Measurements from ENCODE around the gene C1orf216. TPM values are rescaled to one million over a fixed set of nuclear protein-coding genes. Genes with fewer than 3 reads are reported as not detected.

C1orf216 gene
- polyA plus RNA-seq, 1 experiment = 19.2 TPM

DNA sequence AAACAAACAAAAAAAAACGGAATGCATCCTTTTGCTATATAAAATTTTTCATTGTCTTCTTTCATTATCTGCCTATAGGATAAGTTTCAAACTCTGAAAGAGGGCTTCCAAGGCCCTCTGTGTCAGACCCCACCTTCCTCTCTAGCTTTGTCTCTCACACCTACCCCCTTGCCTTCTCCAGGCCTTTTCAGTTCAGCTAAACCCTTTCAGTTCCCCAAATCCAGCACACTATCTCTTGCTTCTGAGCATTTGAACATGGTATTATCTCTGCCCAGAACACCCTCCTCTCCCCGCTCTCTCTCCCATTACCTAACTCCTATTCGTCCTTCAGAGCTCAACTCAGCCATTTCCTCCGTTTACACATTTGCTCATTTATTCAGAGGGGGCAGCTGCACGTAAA is 35.7 kb downstream of the C1orf216 start:
- Histone ChIP-seq H3K9me3 (ENCODE audit: control insufficient read depth, insufficient read depth, low read length) (no peaks in the 10 kb centered on the region), H3K27me3 (ENCODE audit: control insufficient read depth, insufficient read depth, low read length) (peaks cover 30% of the 10 kb centered on the region), H3K4me3 (ENCODE audit: low read depth, low read length) (no peak overlapping the region), H3K27ac (ENCODE audit: low read depth, low read length) (no peak overlapping the region)
- CTCF ChIA-PET = interaction anchor here (1.1 kb wide), 1 partner anchor 32 kb away, joined by 6 read pairs; no protein-coding TSS in a partner anchor
- TF ChIP-seq, protein P1, sequence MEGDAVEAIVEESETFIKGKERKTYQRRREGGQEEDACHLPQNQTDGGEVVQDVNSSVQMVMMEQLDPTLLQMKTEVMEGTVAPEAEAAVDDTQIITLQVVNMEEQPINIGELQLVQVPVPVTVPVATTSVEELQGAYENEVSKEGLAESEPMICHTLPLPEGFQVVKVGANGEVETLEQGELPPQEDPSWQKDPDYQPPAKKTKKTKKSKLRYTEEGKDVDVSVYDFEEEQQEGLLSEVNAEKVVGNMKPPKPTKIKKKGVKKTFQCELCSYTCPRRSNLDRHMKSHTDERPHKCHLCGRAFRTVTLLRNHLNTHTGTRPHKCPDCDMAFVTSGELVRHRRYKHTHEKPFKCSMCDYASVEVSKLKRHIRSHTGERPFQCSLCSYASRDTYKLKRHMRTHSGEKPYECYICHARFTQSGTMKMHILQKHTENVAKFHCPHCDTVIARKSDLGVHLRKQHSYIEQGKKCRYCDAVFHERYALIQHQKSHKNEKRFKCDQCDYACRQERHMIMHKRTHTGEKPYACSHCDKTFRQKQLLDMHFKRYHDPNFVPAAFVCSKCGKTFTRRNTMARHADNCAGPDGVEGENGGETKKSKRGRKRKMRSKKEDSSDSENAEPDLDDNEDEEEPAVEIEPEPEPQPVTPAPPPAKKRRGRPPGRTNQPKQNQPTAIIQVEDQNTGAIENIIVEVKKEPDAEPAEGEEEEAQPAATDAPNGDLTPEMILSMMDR (IDR thresholded peaks at IDR 0.05; ENCODE audit: low read depth, low read length) = no peak
- POLR2A ChIA-PET = interaction anchor here (0.7 kb wide), 1 partner anchor 10 kb away, joined by 8 read pairs; no protein-coding TSS in a partner anchor
- no peak for DNase-seq (ENCODE audit: low read depth, low spot score)

DNA sequence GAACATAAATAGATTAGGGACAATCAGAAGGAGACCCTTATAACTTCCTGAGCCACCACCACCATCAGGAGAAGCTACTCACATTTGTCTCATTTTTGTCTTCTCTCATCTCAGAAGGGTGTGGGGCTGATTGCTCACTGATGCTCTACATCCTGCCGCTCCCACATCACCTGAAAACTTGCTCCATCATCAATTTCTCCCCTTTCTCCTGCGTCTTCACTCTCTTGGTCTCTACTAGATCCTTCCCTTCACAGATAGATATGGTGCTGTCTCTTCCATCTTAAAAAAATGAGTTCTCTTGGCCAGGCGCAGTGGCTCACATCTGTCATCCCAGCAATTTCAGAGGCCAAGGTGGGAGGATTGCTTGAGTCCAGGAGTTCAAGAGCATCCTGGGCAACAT is 38.4 kb downstream of the C1orf216 start:
- TF ChIP-seq, protein P1 (IDR thresholded peaks at IDR 0.05; ENCODE audit: low read depth, low read length) = no peak
- H3K27me3 ChIP-seq (ENCODE audit: control insufficient read depth, insufficient read depth, low read length) = peaks cover 30% of the 10 kb centered on the region
- no peak for DNase-seq (ENCODE audit: low read depth, low spot score)
- ChIA-PET POLR2A (no interaction called here), CTCF (interaction anchor here (2.7 kb wide), 1 partner anchor 35 kb away, joined by 10 read pairs; no protein-coding TSS in a partner anchor)
- no peak overlapping the region for H3K4me3 ChIP-seq (ENCODE audit: low read depth, low read length)
- H3K9me3 ChIP-seq (ENCODE audit: control insufficient read depth, insufficient read depth, low read length) = no peaks in the 10 kb centered on the region
- no peak overlapping the region for H3K27ac ChIP-seq (ENCODE audit: low read depth, low read length)

DNA sequence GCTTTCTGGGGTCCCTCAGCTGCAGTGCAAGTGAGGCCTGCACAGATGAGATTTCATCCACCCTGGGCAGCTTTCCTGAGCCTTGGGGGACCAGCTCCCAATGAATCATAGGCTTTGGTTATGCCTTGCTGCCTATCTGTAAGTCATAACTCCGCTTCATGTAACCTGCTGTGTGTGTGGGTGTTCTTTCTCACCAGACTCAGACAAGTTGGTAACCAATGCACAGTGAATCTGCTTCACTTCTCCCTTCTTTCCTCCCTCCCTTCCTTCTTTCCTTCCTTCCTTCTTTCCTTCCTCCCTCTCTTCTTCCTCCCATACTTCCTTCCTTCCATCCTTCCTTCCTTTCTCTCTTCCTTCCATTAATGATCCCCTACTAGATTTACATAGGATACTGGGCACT is 42.9 kb downstream of the C1orf216 start:
- no peak overlapping the region for H3K4me3 ChIP-seq (ENCODE audit: low read depth, low read length)
- DNase-seq (ENCODE audit: low read depth, low spot score) = no peak
- H3K27me3 ChIP-seq (ENCODE audit: control insufficient read depth, insufficient read depth, low read length) = peaks cover 24% of the 10 kb centered on the region
- H3K9me3 ChIP-seq (ENCODE audit: control insufficient read depth, insufficient read depth, low read length) = no peaks in the 10 kb centered on the region
- TF ChIP-seq, protein P1 (IDR thresholded peaks at IDR 0.05; ENCODE audit: low read depth, low read length) = no peak
- H3K27ac ChIP-seq (ENCODE audit: low read depth, low read length) = no peak overlapping the region
- ChIA-PET POLR2A (no interaction called here), CTCF (no interaction called here)

DNA sequence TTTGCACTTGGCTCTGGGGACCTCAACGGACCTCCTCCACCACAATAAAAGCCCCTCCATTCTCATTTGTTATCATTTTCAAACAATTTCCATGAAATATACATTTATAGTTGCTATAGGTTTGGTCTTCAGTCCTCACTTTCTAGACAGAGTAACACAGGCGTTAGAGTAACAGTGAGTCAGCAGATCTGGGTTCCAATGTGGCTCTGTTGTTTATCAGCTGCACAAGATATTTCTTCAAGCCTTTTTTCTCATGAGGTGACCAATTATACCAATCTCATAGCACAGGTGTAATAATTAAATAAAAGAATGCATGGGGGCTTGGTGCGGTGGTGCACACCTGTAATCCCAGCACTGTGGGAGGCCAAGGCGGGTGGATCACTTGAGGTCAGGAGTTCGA is 44.6 kb downstream of the C1orf216 start:
- peaks cover 21% of the 10 kb centered on the region for H3K27me3 ChIP-seq (ENCODE audit: control insufficient read depth, insufficient read depth, low read length)
- TF ChIP-seq, protein P1 (IDR thresholded peaks at IDR 0.05; ENCODE audit: low read depth, low read length) = no peak
- POLR2A ChIA-PET = no interaction called here
- H3K4me3 ChIP-seq (ENCODE audit: low read depth, low read length) = no peak overlapping the region
- no peak for DNase-seq (ENCODE audit: low read depth, low spot score)
- no peaks in the 10 kb centered on the region for H3K9me3 ChIP-seq (ENCODE audit: control insufficient read depth, insufficient read depth, low read length)
- CTCF ChIA-PET = no interaction called here
- no peak overlapping the region for H3K27ac ChIP-seq (ENCODE audit: low read depth, low read length)

DNA sequence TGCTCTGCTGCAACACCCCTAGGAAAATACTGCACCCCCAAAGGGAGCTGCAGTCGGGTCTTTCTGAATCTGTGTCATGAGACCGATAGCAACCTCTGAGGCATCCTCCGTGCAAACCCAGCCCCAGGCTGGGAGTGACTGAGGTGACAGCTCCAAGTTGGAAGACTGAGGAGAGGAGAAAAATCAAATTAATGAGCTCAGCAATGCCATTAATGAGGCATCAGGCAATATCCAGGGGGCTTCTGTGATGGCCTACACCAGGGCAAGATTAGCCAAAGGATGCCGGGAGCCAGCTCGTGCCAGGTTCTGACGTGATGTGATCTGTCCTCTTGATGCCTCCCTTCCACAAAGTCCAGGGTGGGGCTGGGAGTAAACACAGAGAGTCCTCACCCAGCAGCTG is 46.6 kb downstream of the C1orf216 start:
- Histone ChIP-seq H3K4me3 (ENCODE audit: low read depth, low read length) (no peak overlapping the region), H3K27me3 (ENCODE audit: control insufficient read depth, insufficient read depth, low read length) (peaks cover 19% of the 10 kb centered on the region), H3K9me3 (ENCODE audit: control insufficient read depth, insufficient read depth, low read length) (no peaks in the 10 kb centered on the region), H3K27ac (ENCODE audit: low read depth, low read length) (no peak overlapping the region)
- ChIA-PET POLR2A (no interaction called here), CTCF (no interaction called here)
- DNase-seq (ENCODE audit: low read depth, low spot score) = no peak
- TF ChIP-seq, protein P1 (IDR thresholded peaks at IDR 0.05; ENCODE audit: low read depth, low read length) = no peak
